H1 (cell line): ENCODE results near the gene BARHL2.

Experiments used
- POLR2A ChIP-seq, 2 experiments: IDR thresholded peaks; 1 replicate in 1 of 2; 2 replicates in 1 of 2; pipeline ENCODE4 v1.6.1; 2011; ENCODE audit warnings: low read depth in 2 of 2, low read length in 2 of 2, mild to moderate bottlenecking in 2 of 2; ENCODE audit errors: control extremely low read depth in 1 of 2
- POU5F1 ChIP-seq: IDR thresholded peaks from 2 replicates; pipeline ENCODE4 v1.6.1; 2011; ENCODE audit warnings: low read depth, mild to moderate bottlenecking, low read length, moderate library complexity
- TCF12 ChIP-seq: IDR thresholded peaks from 2 replicates; pipeline ENCODE4 v1.6.1; 2011; ENCODE audit warnings: low read depth, mild to moderate bottlenecking, low read length
- YY1 ChIP-seq: IDR thresholded peaks from 2 replicates; pipeline ENCODE4 v1.6.1; 2011; ENCODE audit warnings: low read depth, mild to moderate bottlenecking, low read length
- TF ChIP-seq, protein P1 (sequence below), 3 experiments: IDR thresholded peaks; 1 replicate in 2 of 3; 2 replicates in 1 of 3; pipeline versions ENCODE4 v1.5.1 to v1.6.1; 2011; ENCODE audit warnings: low read length in 3 of 3, mild to moderate bottlenecking in 3 of 3, inconsistent platforms in 2 of 3, low read depth in 1 of 3, moderate library complexity in 1 of 3; ENCODE audit not compliant: insufficient read depth in 1 of 3; ENCODE audit errors: control extremely low read depth in 1 of 3
- TF ChIP-seq, protein P2 (sequence below): IDR thresholded peaks from 2 replicates; pipeline ENCODE4 v1.6.1; 2012; ENCODE audit warnings: inconsistent platforms
- TF ChIP-seq, protein P3 (sequence below): IDR thresholded peaks from 2 replicates; pipeline ENCODE4 v1.6.1; 2011; ENCODE audit warnings: low read length, improper control_type of control experiment

DNA sequence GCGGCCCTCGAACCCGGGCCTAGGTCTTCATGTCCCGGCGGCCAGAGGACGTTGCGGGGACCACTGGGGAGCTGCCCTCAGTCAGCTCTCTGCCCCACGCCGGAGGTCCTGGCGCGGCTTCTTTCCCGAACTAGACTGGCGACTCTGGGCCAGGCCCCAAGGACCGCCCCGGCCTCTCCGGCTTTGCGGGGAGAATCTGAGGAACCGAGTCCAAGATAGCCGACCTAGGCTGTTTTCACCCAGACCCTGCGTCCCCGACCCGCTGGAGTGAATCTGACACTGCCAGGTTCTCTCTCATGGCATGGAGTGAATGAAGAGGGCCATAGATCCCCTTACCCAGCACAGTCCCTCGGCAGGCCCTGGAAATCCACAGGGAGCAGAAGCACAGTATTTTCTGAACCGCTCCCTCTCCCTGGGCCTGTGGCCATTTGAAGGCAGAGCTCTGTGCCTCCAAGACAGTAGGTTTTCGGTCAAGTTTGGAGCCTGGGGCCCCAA, 9.9 kb upstream of the BARHL2 start:
- TF ChIP-seq, protein P1, sequence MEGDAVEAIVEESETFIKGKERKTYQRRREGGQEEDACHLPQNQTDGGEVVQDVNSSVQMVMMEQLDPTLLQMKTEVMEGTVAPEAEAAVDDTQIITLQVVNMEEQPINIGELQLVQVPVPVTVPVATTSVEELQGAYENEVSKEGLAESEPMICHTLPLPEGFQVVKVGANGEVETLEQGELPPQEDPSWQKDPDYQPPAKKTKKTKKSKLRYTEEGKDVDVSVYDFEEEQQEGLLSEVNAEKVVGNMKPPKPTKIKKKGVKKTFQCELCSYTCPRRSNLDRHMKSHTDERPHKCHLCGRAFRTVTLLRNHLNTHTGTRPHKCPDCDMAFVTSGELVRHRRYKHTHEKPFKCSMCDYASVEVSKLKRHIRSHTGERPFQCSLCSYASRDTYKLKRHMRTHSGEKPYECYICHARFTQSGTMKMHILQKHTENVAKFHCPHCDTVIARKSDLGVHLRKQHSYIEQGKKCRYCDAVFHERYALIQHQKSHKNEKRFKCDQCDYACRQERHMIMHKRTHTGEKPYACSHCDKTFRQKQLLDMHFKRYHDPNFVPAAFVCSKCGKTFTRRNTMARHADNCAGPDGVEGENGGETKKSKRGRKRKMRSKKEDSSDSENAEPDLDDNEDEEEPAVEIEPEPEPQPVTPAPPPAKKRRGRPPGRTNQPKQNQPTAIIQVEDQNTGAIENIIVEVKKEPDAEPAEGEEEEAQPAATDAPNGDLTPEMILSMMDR (IDR thresholded peaks at IDR 0.05; ENCODE audit: control extremely low read depth in 1 of 3, insufficient read depth in 1 of 3, low read depth in 1 of 3, low read length in 3 of 3) = no peak
- TF ChIP-seq, protein P2, sequence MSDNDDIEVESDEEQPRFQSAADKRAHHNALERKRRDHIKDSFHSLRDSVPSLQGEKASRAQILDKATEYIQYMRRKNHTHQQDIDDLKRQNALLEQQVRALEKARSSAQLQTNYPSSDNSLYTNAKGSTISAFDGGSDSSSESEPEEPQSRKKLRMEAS = no peak
- TF ChIP-seq YY1 = no peak
- no peak for TF ChIP-seq POLR2A (IDR thresholded peaks at IDR 0.05; ENCODE audit: control extremely low read depth in 1 of 2, low read depth in 2 of 2, low read length in 2 of 2)
- no peak for TF ChIP-seq TCF12
- no peak for TF ChIP-seq POU5F1
- TF ChIP-seq, protein P3, sequence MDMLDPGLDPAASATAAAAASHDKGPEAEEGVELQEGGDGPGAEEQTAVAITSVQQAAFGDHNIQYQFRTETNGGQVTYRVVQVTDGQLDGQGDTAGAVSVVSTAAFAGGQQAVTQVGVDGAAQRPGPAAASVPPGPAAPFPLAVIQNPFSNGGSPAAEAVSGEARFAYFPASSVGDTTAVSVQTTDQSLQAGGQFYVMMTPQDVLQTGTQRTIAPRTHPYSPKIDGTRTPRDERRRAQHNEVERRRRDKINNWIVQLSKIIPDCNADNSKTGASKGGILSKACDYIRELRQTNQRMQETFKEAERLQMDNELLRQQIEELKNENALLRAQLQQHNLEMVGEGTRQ = no peak
